Amniotic stem cell (primary cell): ENCODE results near the gene STAT2.
"Not testable (repeated sequence)": the region's sequence is repeated elsewhere in the genome, so short reads cannot be mapped to it uniquely, and the experiment has no call there.

Experiments used
- DNase-seq: peaks from one replicate; lab custom pipeline; 2025; lab: John Stamatoyannopoulos, UW

Gene STAT2

DNA sequence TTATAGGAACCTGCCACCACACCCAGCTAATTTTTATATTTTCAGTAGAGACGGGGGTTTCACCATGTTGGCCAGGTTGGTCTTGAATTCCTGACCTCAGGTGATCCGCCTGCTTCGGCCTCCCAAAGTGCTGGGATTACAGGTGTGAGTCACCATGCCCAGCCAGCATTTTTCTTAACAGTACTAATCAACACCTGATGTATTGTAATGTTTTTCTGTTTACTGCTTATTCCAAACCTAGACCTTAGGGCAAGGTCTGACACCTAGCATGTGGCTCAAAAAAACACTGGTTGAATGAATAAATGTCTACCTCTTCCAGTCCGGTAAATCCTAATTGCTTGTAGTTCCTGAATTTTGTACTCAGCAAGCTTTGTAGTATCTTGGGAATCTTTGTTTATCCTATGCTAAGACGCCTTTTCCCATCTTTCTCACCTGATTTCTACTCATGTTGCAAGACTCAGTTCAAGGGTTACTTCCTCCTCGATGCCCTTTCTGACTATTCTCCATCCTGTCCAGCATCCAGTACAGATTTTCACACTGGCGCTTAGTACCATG, 28.9 kb downstream of the STAT2 start:
- no peak for DNase-seq

DNA sequence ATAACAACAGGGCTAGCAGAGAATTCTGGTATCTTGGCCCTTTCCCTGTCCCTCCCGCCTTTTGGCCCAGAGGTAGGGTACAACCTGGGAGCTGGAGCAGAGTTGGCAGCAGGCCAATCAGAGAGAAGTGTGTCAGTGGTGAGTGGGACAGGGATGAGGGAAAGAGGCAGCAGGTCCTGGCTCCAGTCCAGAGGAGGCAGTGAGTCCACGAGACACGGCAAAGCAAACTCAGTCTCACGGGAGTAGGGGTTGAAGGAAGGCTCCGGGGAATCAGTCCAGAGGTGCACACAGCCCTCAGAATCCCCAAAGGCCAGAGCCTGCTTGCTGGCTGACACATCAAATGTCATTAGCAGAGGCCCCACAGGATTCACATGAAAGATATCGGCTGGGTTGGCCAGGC, 33.4 kb downstream of the STAT2 start:
- no peak for DNase-seq

DNA sequence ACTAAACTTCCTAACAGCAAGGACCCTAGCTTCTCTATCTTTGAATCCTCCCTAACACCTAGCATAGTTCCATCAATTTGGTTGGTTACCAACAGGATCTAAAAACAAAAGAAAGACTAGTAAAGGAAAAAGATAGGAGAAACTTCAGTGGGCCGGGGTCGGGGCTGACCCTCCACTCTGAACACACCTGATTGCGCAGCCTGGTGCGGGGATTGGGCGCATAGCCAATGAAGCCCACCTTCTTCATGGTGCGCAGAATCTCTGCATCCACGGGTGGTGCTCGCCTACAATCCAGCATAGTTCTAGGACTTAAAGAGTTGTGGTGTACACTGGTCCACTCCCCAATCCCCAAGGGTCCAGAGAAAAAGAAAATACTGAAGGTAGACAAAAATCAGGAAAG, 33.8 kb downstream of the STAT2 start:
- no peak for DNase-seq

DNA sequence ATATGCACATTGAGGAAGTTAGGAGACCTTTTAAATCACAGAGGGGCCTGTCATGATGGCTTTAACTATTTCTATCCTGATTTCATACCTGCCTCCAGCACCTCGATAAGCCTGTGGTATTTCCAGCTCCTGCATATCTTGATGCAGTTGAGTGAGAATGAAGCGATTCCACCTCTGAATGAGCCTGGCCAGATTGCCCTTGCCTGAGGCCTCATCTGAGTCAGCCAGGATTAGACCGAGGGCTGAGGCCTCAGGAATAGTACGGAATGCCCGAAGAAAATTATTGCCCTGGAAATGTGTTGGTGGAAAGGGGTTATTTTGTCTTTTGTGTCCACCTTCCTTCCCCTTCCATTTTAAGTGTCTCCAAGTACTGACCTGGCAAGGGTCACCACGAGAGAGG, 35.7 kb downstream of the STAT2 start:
- no peak for DNase-seq

DNA sequence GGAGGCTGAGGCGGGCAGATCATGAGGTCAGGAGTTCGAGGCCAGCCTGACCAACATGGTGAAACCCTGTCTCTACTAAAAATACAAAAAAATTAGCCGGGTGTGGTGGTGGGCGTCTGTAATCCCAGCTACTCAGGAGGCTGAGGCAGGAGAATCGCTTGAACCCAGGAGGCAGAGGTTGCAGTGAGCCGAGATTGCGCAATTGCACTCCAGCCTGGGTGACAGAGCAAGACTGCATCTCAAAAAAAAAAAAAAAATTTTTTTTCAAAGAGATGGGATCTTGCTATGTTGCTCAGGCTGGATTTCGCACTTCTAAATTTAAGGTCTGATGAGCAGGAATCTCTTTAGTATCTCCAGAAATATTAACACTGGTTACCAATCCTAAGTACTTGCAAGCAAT, 38.3 kb downstream of the STAT2 start:
- not testable (repeated sequence) for DNase-seq

DNA sequence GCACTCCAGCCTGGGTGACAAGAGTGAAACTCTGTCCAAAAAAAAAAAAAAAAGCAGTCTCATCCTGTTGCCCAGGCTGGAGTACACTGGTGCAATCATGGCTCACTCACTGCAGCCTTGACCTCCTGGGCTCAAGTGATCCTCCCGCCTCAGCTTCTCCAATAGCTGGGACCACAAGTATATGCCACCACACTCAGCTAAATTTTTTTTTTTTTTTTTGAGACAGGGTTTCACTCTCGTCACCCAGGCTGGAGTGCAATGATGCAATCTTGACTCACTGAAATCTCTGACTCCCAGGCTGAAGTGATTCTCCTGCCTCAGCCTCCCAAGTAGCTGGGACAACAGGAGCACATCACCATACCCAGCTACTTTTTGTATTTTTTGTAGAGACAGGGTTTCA, 38.9 kb downstream of the STAT2 start:
- DNase-seq: no peak

DNA sequence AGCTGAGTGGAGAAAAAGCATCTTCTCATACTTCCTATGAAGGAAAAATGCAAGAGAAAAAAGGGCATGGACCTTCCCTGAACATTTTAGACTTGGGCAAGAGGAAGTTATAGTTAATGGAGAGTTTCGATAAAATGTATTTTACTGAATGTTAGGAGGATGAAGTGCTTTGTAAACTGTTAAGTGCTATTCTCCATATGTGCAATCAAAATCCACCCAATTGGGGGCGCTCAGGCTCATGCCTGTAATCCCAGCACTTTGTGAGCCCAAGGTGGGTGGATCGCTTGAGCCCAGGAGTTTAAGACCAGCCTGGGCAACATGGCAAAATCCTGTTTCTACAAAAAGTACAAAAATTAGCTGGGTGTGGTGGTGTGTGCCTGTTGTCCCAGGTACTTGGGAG, 42.2 kb downstream of the STAT2 start:
- DNase-seq: no peak

DNA sequence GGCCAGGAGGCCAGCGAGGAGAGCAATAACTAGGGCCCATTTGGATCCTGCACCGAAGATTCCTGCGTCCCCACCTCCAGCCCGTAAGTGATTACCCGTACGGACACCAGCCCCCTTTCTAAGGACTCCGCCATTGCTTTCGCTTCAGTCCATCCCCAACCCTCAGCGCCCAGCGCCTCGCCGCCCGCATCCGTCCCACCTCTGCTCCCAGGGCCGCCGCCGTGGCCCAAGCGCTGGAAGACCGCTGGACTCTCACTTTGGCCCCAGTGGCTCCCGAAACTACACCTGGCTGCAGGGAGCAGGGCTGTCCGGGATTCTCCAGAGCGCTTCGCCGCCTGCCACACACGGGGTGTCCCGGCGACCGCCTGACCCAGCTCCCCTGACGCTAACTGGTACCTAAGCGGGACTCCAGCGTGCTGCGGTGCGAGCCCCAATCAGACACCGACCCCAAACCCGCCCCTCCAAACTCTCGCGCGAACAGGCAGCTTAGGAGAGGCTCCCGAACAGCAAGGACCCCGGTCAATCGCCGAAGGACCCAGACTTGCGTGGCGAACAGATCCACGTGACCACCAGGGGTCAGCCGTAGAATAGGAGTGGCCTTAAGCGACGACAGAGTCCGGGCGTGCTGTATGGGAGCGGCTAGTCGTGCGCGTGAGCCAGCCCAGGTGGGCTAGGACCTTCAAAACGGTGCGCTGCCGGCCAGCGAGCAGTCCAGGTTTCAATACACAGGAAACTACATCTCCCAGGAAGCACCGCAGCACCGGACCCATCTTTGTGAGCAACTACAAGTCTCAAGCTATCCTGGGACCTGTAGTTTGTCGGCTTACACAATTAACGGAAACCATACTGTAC, 44.1 kb downstream of the STAT2 start, which contains the start of gene CNPY2:
Gene CNPY2, minus strand, starts transcription at position 367 of the 852 bp plus-strand sequence. CDS start 771 bp downstream, outside the sequence.
- peak; percentile 97 for DNase-seq

DNA sequence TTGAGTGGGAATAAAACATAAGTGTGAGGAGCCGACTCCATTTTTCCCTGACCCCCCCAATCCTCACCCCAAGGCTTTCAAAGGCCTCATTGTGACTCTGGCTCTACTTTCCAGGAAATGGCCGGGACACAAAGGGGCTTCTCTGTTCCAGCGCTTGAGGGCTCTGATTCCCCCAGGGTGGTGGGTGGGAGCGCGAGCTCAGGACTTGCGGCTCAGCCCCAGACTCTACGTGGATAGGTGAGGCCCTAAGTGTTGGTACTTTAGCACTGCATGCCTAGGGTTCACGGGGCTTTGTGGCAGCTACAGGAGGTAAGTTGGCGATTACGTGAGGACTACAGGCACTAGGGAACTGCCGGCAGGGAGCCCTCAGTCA, 44.7 kb downstream of the STAT2 start:
- DNase-seq: no peak

DNA sequence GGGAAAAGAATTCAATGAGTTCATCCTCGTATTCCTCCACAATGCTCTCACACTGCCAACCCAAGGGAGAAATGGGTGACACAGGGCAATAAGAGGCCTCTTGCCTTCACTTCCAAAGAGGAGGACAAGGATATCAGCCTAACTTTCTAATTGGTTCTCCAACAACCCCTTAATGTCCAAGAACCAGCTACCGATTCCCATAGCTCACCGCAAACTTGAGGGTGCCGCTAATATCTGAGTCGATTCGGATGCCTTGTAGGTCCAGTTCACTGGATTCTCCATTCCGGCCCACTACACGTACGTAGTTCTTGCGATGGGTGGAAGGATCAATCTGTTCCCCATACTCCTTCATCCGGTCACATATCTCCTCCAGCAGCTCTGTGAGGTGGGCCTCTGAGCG, 48.9 kb downstream of the STAT2 start:
- DNase-seq: no peak

DNA sequence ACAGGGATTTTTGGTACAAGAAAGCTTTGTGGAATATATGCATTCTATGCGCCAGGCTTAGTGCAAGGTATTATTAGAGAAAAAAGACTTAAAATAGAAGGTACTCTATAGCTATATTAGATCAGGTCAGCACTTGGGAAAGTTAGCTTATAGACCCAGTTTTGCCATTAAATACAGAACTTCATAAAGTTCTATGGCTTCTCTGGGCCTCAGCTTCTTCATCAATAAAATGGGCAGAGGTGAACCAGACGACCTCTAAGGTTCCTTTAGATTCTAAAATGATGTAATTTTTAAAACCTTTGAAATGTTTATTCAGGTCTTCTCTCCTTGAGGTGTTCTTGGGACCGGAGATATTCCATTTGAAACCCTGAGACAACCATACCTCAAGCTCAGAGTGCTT, 51.2 kb downstream of the STAT2 start:
- DNase-seq: no peak

DNA sequence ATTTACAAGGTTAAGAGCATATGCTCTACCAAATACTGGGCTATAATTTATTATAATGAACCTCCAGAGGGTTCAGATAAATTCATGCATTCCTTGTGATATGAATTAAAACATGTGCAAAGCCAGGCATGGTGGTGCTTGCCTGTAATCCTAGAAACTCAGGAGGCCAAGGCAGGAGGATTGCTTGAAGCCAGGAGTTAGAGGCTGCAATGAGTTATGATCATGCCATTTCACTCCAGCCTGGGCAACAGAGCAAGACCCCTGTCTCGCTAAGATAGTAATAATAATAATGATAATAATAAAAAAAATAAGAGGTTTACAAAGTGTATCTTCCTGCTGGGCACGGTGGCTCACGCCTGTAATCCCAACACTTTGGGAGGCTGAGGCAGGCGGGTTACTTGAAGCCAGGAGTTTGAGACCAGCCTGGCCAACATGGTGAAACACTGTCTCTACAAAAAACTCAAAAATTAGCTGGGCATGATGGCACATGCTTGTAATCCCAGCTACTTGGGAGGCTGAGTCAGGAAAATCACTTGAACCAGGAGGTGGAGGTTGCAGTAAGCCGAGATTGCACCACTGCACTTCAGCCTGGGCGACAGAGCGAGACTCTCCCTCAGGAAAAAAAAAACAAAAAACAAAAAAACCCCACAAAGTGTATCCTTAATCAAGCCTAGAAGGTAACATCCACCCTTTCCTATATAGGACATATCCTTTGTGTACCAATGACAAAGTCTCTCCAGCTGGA, 52.5 kb downstream of the STAT2 start:
- DNase-seq: no peak

DNA sequence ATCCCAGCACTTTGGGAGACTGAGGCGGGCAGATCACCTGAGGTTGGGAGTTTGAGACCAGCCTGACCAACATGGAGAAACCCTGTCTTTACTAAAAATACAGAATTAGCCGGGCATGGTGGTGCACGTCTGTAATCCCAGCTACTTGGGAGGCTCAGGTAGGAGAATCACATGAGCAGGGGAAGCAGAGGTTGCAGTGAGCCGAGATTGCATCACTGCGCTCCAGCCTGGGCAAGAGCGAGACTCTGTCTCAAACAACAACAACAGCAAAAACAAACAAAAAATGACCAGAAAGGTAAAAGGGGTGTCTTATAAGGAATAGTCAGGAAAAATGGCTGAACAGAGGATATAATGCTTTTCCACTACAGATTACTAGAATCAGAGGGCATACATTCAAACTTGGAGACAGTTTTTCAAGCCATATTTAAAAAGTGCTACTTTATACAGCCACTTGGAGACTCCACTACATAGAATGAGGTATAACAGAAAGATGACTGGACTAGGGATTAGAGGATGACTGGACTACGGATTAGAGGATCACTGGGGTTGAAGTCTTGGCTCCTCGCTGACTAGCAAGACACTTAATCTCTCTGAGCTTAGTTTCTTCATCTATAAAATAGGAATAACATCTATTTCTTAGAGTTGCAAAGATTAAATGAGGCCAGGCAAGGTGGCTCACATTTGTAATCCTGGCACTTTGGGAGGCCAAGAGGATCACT, 54.9 kb downstream of the STAT2 start:
- no peak for DNase-seq

DNA sequence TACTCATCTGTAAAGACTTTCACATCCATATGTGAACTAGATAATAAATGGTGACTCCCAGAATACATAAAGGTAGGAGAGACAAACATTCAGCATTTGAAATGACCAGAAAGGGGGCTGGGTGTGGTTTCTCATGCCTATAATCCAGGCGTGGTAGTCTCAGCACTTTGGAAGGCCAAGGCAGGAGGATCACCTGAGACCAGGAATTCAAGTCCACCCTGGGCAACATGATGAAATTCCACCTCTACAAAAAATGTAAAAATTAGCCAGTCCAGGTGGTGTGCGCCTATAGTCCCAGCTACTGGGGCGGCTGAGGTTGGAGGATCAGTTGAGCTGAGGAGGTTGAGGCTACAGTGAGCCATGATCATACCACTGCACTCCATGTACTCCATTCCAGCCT, 55.6 kb downstream of the STAT2 start:
- DNase-seq: no peak

DNA sequence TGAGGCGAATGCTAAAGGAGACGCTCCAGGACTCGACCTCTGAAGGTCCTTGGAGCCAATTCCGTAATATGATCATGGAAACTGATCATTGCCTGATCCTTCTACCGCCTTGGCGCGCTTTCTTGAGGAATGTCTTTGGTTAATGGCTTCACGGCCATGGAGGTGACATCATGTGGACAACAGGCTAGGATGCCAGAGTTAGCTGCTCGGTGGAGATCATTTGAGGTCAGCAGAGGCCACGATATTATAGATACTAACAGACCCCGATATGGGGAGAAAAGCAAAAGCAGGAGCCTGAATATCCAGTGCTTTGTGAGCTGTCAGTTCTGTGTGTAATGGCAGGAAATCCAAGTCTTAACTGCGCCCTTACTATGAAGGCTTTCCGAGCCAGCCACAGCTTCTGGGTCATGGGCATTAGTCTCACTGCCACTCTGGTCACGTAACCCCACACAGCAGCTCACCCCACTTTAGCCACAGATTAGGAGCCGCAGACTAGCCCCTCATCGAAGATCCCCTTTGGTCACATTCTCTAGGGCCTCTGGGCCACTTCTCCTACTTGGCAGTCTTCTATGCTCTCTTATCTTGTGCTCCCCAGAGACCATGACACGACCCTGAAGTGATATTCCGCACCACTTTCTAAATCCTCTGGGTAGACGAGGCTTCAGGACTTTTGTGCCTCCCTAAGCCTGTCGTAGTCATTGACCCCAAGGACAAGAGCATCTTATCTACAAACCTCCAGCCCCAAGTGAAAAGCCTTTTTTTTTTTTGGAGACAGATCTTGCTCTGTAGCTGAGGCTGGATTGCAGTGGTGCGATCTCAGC, 59.1 kb downstream of the STAT2 start:
- DNase-seq: no peak

DNA sequence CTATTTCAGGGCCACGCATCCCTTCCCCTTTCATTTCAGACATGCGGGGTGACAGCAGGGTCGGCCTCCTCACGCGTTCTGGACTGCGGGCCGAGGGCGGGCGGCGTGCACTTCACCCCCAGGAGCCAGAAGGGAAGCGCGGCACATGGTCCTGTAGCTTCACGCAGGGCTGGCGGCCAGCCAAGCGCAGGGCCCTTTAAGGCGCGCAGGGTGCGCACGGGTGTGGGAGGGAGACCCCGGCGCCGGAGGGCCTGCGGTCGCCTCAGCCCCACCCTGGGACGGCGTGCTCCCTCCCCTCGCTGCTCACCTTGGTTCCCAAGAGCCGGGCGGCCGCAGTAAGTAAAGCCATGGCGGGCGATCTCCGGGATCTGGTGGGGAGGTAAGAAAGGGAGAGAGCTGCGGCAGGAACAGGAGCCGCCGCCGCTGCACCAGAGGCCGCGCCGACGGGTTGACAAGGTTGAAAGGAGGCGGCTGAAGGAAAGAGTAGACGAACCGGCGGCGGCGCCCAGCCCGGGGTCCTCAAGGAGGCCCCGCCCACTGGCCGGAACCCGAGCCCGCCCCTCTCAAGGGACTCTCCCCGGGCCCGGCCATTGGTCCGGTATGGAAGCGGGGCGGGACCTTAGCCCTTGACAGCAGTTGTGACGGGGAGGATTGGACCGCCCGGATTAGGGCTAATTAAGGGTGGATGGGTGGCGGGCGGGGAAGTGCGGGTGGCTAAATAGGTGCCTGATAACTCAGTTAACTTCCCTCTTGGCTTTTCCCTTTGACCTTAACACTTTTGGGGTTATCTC, 59.9 kb downstream of the STAT2 start, which contains the start of gene CS:
Gene CS, minus strand, starts transcription at position 478 of the 791 bp plus-strand sequence. Its CDS starts 129 bp downstream, at position 349.
- peak; percentile 97 for DNase-seq

DNA sequence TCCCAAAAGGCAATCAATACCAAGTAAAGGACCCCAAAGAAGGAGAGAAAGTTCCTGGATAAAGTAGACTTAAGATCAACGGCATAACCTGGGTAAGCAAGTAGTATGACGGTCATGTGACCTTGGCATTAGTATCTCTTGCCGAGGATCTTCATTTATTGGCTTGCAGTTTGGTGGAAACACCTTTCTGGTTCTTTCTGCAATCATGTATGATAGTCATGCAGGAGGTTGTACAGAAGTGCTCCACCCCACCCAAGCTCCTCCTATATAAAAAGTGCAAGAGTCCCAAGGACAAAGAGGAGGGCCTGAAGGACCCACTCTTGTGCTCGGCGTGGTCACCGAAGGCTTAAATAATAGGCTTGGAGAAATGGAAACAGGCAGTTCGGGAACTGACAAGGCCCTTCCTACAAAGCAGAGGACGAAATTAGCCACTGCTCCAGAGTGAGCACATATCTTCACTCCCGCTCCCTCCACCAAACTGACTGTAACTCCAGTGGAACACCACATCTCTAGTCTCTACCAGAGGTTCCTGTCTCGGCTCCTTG, 60.5 kb downstream of the STAT2 start:
- no peak for DNase-seq

DNA sequence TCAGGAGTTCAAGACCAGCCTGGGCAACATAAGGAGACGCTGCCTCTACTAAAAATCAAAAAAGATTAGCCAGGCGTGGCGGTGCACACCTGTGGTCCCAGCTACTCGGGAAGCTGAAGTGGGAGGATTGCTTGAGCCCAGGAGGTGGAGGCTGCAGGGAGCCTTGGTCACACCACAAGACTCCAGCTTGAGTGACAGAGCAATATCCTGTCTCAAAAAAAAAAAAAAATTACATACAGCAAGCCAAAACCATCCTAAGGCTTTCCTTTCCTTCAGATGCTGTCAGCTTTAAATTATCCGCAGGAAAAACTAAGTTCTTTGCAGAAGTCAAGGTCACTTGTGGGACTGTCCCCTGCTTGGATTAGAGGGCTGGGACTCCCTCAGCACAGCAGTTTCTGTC, 61.1 kb downstream of the STAT2 start:
- DNase-seq: no peak

DNA sequence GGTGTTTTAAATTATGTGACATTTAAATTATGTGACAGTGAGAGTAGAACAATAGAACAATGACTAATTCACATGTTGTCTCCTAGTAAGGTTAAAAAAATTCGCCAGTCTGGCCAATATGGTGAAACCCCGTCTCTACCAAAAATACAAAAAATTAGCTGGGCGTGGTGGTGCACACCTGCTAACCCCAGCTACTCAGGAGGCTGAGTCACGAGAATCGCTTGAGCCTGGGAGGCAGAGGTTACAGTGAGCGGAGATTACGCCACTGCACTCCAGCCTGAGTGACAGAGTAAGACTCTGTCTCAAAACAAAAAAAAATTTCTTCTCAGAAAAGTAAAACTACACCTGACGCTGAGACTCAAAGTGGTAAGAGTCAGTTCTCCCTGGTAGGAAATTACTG, 62.5 kb downstream of the STAT2 start:
- no peak for DNase-seq

DNA sequence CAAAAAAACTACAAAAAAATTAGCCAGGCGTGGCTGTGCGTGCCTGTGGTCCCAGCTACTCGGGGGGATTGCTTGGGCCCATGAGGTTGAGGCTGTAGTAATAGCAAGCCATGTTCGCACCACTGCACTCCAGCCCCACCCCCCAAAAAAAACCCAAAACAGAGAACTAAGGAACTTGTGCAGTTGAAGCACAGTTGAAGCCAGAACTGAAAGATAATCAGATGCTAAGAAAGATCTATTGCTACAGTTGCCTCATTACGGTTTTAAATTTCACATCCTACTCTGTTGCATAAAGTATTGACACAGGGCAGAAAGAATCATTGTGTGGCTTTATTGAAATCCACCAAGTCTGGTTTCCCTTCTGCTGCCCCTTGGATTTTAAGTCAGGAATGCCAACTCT, 63.6 kb downstream of the STAT2 start:
- no peak for DNase-seq
